Fibroblast of mammary gland (primary cell): ENCODE data around the gene DEPDC1B.
"Not testable (repeated sequence)": the region's sequence is repeated elsewhere in the genome, so short reads cannot be mapped to it uniquely, and the experiment has no call there.

ENCODE experiments used
- DNase-seq: peaks from one replicate; pipeline ENCODE4 v3.0.0-alpha.2; 2010; ENCODE audit warnings: low read depth
- H3K4me3 ChIP-seq: 2 replicates; pipeline ENCODE4 v1.5.1; 2011; ENCODE audit warnings: low read depth, mild to moderate bottlenecking, low read length, moderate library complexity; ENCODE audit not compliant: control insufficient read depth
- TF ChIP-seq, protein P1 (sequence below): conservative IDR thresholded peaks from 2 replicates; pipeline ENCODE4 v1.5.1; 2011; ENCODE audit warnings: low read depth, low read length, inconsistent platforms; ENCODE audit not compliant: control insufficient read depth, insufficient read depth

DEPDC1B gene

GRCh38 chr5:60699609-60700415, at the start of gene DEPDC1B:
TSS of gene DEPDC1B (minus strand) at chr5:60700166. CDS start at chr5:60700093, 73 bp downstream.
- peak; percentile 87 for DNase-seq
- peak within 1 kb of the TSS; percentile 74 for H3K4me3 ChIP-seq
- TF ChIP-seq, protein P1, sequence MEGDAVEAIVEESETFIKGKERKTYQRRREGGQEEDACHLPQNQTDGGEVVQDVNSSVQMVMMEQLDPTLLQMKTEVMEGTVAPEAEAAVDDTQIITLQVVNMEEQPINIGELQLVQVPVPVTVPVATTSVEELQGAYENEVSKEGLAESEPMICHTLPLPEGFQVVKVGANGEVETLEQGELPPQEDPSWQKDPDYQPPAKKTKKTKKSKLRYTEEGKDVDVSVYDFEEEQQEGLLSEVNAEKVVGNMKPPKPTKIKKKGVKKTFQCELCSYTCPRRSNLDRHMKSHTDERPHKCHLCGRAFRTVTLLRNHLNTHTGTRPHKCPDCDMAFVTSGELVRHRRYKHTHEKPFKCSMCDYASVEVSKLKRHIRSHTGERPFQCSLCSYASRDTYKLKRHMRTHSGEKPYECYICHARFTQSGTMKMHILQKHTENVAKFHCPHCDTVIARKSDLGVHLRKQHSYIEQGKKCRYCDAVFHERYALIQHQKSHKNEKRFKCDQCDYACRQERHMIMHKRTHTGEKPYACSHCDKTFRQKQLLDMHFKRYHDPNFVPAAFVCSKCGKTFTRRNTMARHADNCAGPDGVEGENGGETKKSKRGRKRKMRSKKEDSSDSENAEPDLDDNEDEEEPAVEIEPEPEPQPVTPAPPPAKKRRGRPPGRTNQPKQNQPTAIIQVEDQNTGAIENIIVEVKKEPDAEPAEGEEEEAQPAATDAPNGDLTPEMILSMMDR, result peak; percentile 33

- no peak overlapping the region for H3K4me3 ChIP-seq
- DNase-seq, result no peak
- TF ChIP-seq, protein P1, result no peak
Measured at GRCh38 chr5:60744682-60745081, 44.7 kb upstream of the DEPDC1B start.

GRCh38 chr5:60743511-60744314, 43.7 kb upstream of the DEPDC1B start:
- H3K4me3 ChIP-seq, result no peak overlapping the region
- TF ChIP-seq, protein P1, result no peak
- no peak for DNase-seq

DNA sequence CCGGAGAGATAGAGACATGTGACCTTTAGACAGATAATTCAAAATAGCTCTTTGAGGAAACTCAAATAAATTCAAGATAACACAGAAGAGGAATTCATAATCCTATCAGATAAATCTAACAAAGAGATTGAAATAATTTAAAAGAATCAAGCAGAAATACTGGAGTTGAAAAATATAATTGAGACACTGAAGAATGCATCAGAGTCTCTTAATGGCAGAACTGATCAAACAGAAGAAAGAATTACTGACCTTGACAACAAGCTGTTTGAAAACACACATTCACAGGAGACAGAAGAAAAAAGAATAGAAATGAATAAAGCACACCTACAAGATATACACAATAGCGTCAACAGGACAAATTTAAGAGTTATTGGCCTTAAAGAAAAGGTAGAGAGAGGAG, 40.4 kb upstream of the DEPDC1B start:
- DNase-seq, result no peak
- no peak overlapping the region for H3K4me3 ChIP-seq
- TF ChIP-seq, protein P1, result no peak

GRCh38 chr5:60738933-60739332, 39.0 kb upstream of the DEPDC1B start:
- TF ChIP-seq, protein P1, result no peak
- no peak overlapping the region for H3K4me3 ChIP-seq
- no peak for DNase-seq

GRCh38 chr5:60738461-60738860, 38.5 kb upstream of the DEPDC1B start:
- TF ChIP-seq, protein P1, result no peak
- DNase-seq, result no peak
- H3K4me3 ChIP-seq, result no peak overlapping the region

GRCh38 chr5:60730858-60731257, 30.9 kb upstream of the DEPDC1B start:
- not testable (repeated sequence) for DNase-seq, H3K4me3 ChIP-seq
